Endothelial cell of umbilical vein (primary cell): ENCODE results near the gene ZSCAN5B. TPM values are rescaled to one million over a fixed set of nuclear protein-coding genes. Genes with fewer than 3 reads are reported as not detected.

Source experiments
- BruUV-seq: library from RNA; stranded (reverse); fragments of 400-500 nt; replicated peaks from 2 replicates; lab custom pipeline; 2021; lab: Mats Ljungman, UMichigan
- CTCF ChIA-PET: fragments of 300-600, 350-600 bp; sonication (Branson Sonifier 250); formaldehyde crosslinking; loops from one replicate; lab custom pipeline; 2021; ENCODE audit warnings: antibody characterized with exemption, inconsistent platforms; lab: Charles Lee
- POLR2A ChIA-PET: fragments of 300-600, 350-600 bp; sonication (Branson Sonifier 250); formaldehyde crosslinking; loops from one replicate; lab custom pipeline; 2021; ENCODE audit warnings: antibody characterized with exemption, inconsistent platforms; lab: Charles Lee
- DNase-seq: peaks from one replicate; pipeline ENCODE4 v3.0.0-alpha.2; 2011; ENCODE audit warnings: low read depth, low spot score
- FAIRE-seq: peaks from 2 replicates; lab custom pipeline; 2011; peaks lifted over from hg19 to GRCh38; lab: Jason Lieb, UNC
- H2AFZ ChIP-seq: 2 replicates; pipeline ENCODE4 v1.6.0; 2012; ENCODE audit warnings: low read depth, low read length, control low read depth, inconsistent platforms
- H3K27ac ChIP-seq: 2 replicates; pipeline ENCODE4 v1.5.1; 2011; ENCODE audit warnings: low read depth, mild to moderate bottlenecking, control low read depth, low read length, moderate library complexity; ENCODE audit not compliant: insufficient read depth
- H3K27me3 ChIP-seq, 2 experiments: 2 replicates each; pipeline versions ENCODE4 v1.6.0 to v1.6.1; 2011; ENCODE audit warnings: low read length in 2 of 2, mixed read lengths in 1 of 2; ENCODE audit not compliant: control insufficient read depth in 2 of 2, insufficient read depth in 2 of 2
- H3K36me3 ChIP-seq, 2 experiments: 2 replicates in 1 of 2; 3 replicates in 1 of 2; pipeline ENCODE4 v1.5.1; 2011; ENCODE audit warnings: low read length in 2 of 2, mild to moderate bottlenecking in 1 of 2, moderate library complexity in 1 of 2; ENCODE audit not compliant: control insufficient read depth in 2 of 2, insufficient read depth in 2 of 2; ENCODE audit errors: extremely low read depth in 1 of 2
- H3K4me1 ChIP-seq: 3 replicates; pipeline ENCODE4 v1.5.1; 2011; ENCODE audit warnings: mild to moderate bottlenecking, low read length; ENCODE audit not compliant: control insufficient read depth, insufficient read depth; ENCODE audit errors: extremely low read depth
- H3K4me2 ChIP-seq: 2 replicates; pipeline ENCODE4 v1.6.1; 2011; ENCODE audit warnings: low read length, control low read depth, mixed read lengths; ENCODE audit not compliant: insufficient read depth
- H3K4me3 ChIP-seq, 3 experiments: fragments of 200-600 bp in 1 of 3; sonication (generic), shearing (Covaris generic) in 1 of 3; replicated peaks in 1 of 3; 2 replicates each; pipeline ENCODE4 v1.5.1; 2011 to 2016; ENCODE audit warnings: control low read depth in 3 of 3, low read length in 3 of 3, mild to moderate bottlenecking in 2 of 3, inconsistent platforms in 1 of 3, low read depth in 1 of 3, moderate library complexity in 1 of 3; ENCODE audit not compliant: insufficient read depth in 1 of 3
- H3K79me2 ChIP-seq: 2 replicates; pipeline ENCODE4 v1.6.0; 2012; ENCODE audit warnings: low read length, inconsistent platforms; ENCODE audit not compliant: control insufficient read depth, insufficient read depth
- H3K9ac ChIP-seq: replicated peaks from 2 replicates; pipeline ENCODE3; 2011; ENCODE audit warnings: low read length, control low read depth; ENCODE audit not compliant: insufficient read depth; ENCODE audit errors: extremely low read depth
- H3K9me1 ChIP-seq: replicated peaks from 3 replicates; pipeline ENCODE4 v1.6.0; 2011; ENCODE audit warnings: mild to moderate bottlenecking, low read length; ENCODE audit not compliant: control insufficient read depth, insufficient read depth; ENCODE audit errors: extremely low read depth
- H3K9me3 ChIP-seq: replicated peaks from 2 replicates; pipeline ENCODE4 v1.5.1; 2012; ENCODE audit warnings: low read length, inconsistent platforms; ENCODE audit not compliant: control insufficient read depth, insufficient read depth
- H4K20me1 ChIP-seq: replicated peaks from 2 replicates; pipeline ENCODE3; 2011; ENCODE audit warnings: mild to moderate bottlenecking, low read length; ENCODE audit not compliant: control insufficient read depth, insufficient read depth; ENCODE audit errors: extremely low read depth
- EZH2 ChIP-seq: IDR thresholded peaks from 2 replicates; pipeline ENCODE4 v1.6.1; 2012; ENCODE audit warnings: borderline replicate concordance, low read depth, mild to moderate bottlenecking, moderate library complexity, low read length, inconsistent platforms; ENCODE audit not compliant: severe bottlenecking
- FOS ChIP-seq: IDR thresholded peaks from 2 replicates; pipeline ENCODE4 v1.6.1; 2011; ENCODE audit warnings: mild to moderate bottlenecking, low read length, moderate library complexity, borderline replicate concordance; ENCODE audit not compliant: insufficient read depth
- GATA2 ChIP-seq: IDR thresholded peaks from 2 replicates; pipeline ENCODE4 v1.7.0; 2011; ENCODE audit warnings: low read depth, mild to moderate bottlenecking, moderate library complexity, mixed read lengths, low read length; ENCODE audit not compliant: insufficient read length, insufficient read depth
- JUN ChIP-seq: IDR thresholded peaks from 2 replicates; pipeline ENCODE4 v1.6.1; 2011; ENCODE audit warnings: borderline replicate concordance, low read depth; ENCODE audit not compliant: insufficient read length, insufficient read depth
- MYC ChIP-seq: IDR thresholded peaks from one replicate; pipeline ENCODE4 v1.6.1; 2011; ENCODE audit warnings: mild to moderate bottlenecking, low read depth, low read length
- POLR2A ChIP-seq: IDR thresholded peaks from 2 replicates; pipeline ENCODE4 v1.6.1; 2012; ENCODE audit warnings: low read depth, mild to moderate bottlenecking, control low read depth, low read length
- POLR2AphosphoS5 ChIP-seq: IDR thresholded peaks from 2 replicates; pipeline ENCODE4 v1.6.1; 2012; ENCODE audit warnings: low read depth, mild to moderate bottlenecking, control low read depth, low read length, moderate library complexity; ENCODE audit not compliant: insufficient read depth
- dilution Hi-C: fragments of 300-500 bp; cut with MboI; formaldehyde crosslinking; loops from one replicate; pipeline ENCODE4 v1.15.0; 2019; ENCODE audit warnings: low sequenced_read_pairs; ENCODE audit not compliant: extremely low pct_ligation_motif_present
- intact Hi-C: fragments of 100-400 bp; cut with micrococcal nuclease; formaldehyde crosslinking; loops from one replicate; pipeline ENCODE4 v1.10.0; 2022
- polyA plus RNA-seq, 4 experiments: library from polyadenylated mRNA; depleted of rRNA in 3 of 4; stranded (reverse) in 3 of 4; unstranded in 1 of 4; fragments of >200 nt; gene quantifications; 2 replicates each; pipeline versions ENCODE4 v1.2.1 to v1.2.3, GENCODE V29; 2011 to 2012; ENCODE audit warnings: missing spikeins in 1 of 4
- total RNA-seq: library from RNA; stranded (reverse); gene quantifications from 2 replicates; pipeline ENCODE4 v1.2.3, GENCODE V29; 2021
- TF ChIP-seq, protein P1 (sequence below), 2 donors: IDR thresholded peaks; 1 replicate in 1 of 2; 2 replicates in 1 of 2; pipeline ENCODE4 v1.5.1; 2011; ENCODE audit warnings: low read length in 2 of 2, mild to moderate bottlenecking in 2 of 2, moderate library complexity in 2 of 2, control low read depth in 1 of 2, inconsistent platforms in 1 of 2, low read depth in 1 of 2; ENCODE audit not compliant: insufficient read depth in 1 of 2; ENCODE audit errors: extremely low read depth in 1 of 2
- TF ChIP-seq, protein P2 (sequence below): IDR thresholded peaks from 2 replicates; pipeline ENCODE4 v1.6.1; 2011; ENCODE audit not compliant: insufficient read depth, insufficient read length

The ZSCAN5B gene
- total and polyA plus RNA-seq, 2 donors (not counting 3 experiments of a cell fraction or from before 2014, with no cell fraction given), result 0.07 TPM; not detected in 1

GRCh38 chr19:56142087-56142787, 55.3 kb downstream of the ZSCAN5B start:
- H3K79me2 ChIP-seq, result peaks cover 22% of the 10 kb centered on the region
- no peaks in the 10 kb centered on the region for H4K20me1 ChIP-seq
- no peaks in the 10 kb centered on the region for H3K27me3 ChIP-seq
- peak overlapping the region; percentile 45 to 73 (median 70) for H3K4me3 ChIP-seq
- dilution Hi-C loops (no loop called here), intact Hi-C loops (no loop called here)
- CTCF ChIA-PET, result interaction anchor here (1.0 to 3.1 kb wide), 6 partner anchors 9 to 167 kb away, joined by 3 to 18 read pairs (median 6); no protein-coding TSS in a partner anchor
- POLR2A ChIA-PET, result no interaction called here
- no peaks in the 10 kb centered on the region for H3K9me3 ChIP-seq
- TF ChIP-seq FOS (no peak), POLR2A (no peak)
- peak overlapping the region; percentile 86 for H3K4me2 ChIP-seq
- H3K4me1 ChIP-seq, result peaks cover 10% of the 10 kb centered on the region
- no peaks in the 10 kb centered on the region for H3K9me1 ChIP-seq
- H3K27ac ChIP-seq, result no peak overlapping the region
- peaks cover 0 to 6% of the 10 kb centered on the region in 2 experiments for H3K36me3 ChIP-seq
- BruUV-seq, result TSS peak; percentile 58
- no peak overlapping the region for H2AFZ ChIP-seq
- H3K9ac ChIP-seq, result peak overlapping the region; percentile 53
- FAIRE-seq, result no peak
- no peak for DNase-seq

DNA sequence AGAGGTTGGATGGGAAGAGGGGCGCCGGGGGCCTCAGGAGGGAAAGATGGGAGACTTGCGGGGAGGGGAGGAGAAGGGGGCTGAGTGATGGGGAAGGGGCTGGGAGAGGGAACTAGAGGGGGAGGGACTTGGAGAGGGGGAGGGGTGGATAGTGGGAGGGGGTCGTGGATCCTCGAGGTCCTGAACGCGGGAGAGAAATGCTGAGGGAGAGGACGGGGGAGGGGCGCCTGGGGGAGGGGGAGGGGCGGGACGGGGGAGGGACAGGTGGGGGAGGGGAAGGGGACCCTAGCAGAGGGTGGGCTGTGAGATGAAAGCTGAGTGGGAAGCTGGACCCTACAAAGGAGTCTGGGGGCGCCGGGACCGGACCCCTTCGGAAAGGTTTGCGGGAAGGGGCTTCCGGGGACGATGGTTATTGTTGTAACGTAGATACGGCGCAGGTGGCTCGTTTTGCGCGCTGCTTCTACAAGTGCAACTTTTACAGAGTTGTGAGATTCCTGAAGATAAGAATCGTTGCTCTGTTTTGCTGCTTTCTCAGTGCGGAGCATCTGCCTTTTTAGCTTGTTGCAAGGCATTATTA, 56.1 kb downstream of the ZSCAN5B start:
- no peak for DNase-seq
- Histone ChIP-seq H3K9me1 (no peaks in the 10 kb centered on the region), H3K27me3 (no peaks in the 10 kb centered on the region), H3K9ac (peak overlapping the region; percentile 53), H3K4me1 (peaks cover 10% of the 10 kb centered on the region), H4K20me1 (no peaks in the 10 kb centered on the region), H3K4me3 (peak overlapping the region; percentile 45 to 73 (median 70)), H2AFZ (peak overlapping the region; percentile 23), H3K36me3 (peaks cover 0 to 4% of the 10 kb centered on the region in 2 experiments), H3K79me2 (peaks cover 22% of the 10 kb centered on the region), H3K4me2 (peak overlapping the region; percentile 86), H3K9me3 (no peaks in the 10 kb centered on the region), H3K27ac (no peak overlapping the region)
- TF ChIP-seq MYC (no peak), FOS (no peak), JUN (no peak), POLR2A (no peak), EZH2 (no peak), POLR2AphosphoS5 (no peak), GATA2 (no peak)
- TF ChIP-seq, protein P1, sequence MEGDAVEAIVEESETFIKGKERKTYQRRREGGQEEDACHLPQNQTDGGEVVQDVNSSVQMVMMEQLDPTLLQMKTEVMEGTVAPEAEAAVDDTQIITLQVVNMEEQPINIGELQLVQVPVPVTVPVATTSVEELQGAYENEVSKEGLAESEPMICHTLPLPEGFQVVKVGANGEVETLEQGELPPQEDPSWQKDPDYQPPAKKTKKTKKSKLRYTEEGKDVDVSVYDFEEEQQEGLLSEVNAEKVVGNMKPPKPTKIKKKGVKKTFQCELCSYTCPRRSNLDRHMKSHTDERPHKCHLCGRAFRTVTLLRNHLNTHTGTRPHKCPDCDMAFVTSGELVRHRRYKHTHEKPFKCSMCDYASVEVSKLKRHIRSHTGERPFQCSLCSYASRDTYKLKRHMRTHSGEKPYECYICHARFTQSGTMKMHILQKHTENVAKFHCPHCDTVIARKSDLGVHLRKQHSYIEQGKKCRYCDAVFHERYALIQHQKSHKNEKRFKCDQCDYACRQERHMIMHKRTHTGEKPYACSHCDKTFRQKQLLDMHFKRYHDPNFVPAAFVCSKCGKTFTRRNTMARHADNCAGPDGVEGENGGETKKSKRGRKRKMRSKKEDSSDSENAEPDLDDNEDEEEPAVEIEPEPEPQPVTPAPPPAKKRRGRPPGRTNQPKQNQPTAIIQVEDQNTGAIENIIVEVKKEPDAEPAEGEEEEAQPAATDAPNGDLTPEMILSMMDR (IDR thresholded peaks at IDR 0.05; ENCODE audit: extremely low read depth in 1 of 2, insufficient read depth in 1 of 2, low read depth in 1 of 2, low read length in 2 of 2), result no peak
- TF ChIP-seq, protein P2, sequence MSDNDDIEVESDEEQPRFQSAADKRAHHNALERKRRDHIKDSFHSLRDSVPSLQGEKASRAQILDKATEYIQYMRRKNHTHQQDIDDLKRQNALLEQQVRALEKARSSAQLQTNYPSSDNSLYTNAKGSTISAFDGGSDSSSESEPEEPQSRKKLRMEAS, result no peak
- intact Hi-C loops, result loop anchor here (1.0 to 2.0 kb wide), 3 partner anchors 12 to 31 kb away; no protein-coding TSS in a partner anchor
- no TSS peak for BruUV-seq
- dilution Hi-C loops, result no loop called here
- ChIA-PET CTCF (interaction anchor here (0.8 to 3.1 kb wide), 8 partner anchors 9 to 168 kb away, joined by 3 to 18 read pairs (median 8); partner anchors contain the start of gene ZNF787), POLR2A (interaction anchor here (0.6 to 1.5 kb wide), 3 partner anchors 12 to 448 kb away, joined by 3 to 10 read pairs (median 3); no protein-coding TSS in a partner anchor)
- FAIRE-seq, result peak; percentile 73
